ENCODE measurements around the gene PLA2G6.

PLA2G6 gene

GRCh38 chr22:38181453-38182200 lies at the start of gene PLA2G6:
PLA2G6 (minus strand) TSS chr22:38181830; CDS start chr22:38169426, 12,404 bp downstream.
- DNase-seq (ENCODE audit: low read depth in 2 of 3, low spot score in 2 of 3) = peak; percentile 89 to 99 (median 93)

- DNase-seq (ENCODE audit: low read depth in 2 of 3, low spot score in 2 of 3) = no peak
These were observed 49.3 kb upstream of the PLA2G6 start for GRCh38 chr22:38230916-38231315.

- no peak for DNase-seq (ENCODE audit: low read depth in 2 of 3, low spot score in 2 of 3)
These were observed 48.6 kb upstream of the PLA2G6 start for GRCh38 chr22:38230108-38230825.

GRCh38 chr22:38228873-38229740 lies 47.5 kb upstream of the PLA2G6 start:
- DNase-seq (ENCODE audit: low read depth in 2 of 3, low spot score in 2 of 3) = no peak

- DNase-seq (ENCODE audit: low read depth in 2 of 3, low spot score in 2 of 3) = no peak
These were observed 46.8 kb upstream of the PLA2G6 start for GRCh38 chr22:38228326-38228872.

- DNase-seq (ENCODE audit: low read depth in 2 of 3, low spot score in 2 of 3) = no peak
These were observed 45.4 kb upstream of the PLA2G6 start for GRCh38 chr22:38226853-38227649.

GRCh38 chr22:38223289-38223960 lies 41.8 kb upstream of the PLA2G6 start:
- DNase-seq (ENCODE audit: low read depth in 2 of 3, low spot score in 2 of 3) = no peak

GRCh38 chr22:38222797-38223119 lies 41.1 kb upstream of the PLA2G6 start:
- no peak for DNase-seq (ENCODE audit: low read depth in 2 of 3, low spot score in 2 of 3)

GRCh38 chr22:38221908-38222796 lies 40.5 kb upstream of the PLA2G6 start:
- DNase-seq (ENCODE audit: low read depth in 2 of 3, low spot score in 2 of 3) = no peak

GRCh38 chr22:38221407-38221806 lies 39.8 kb upstream of the PLA2G6 start:
- no peak for DNase-seq (ENCODE audit: low read depth in 2 of 3, low spot score in 2 of 3)

- no peak for DNase-seq (ENCODE audit: low read depth in 2 of 3, low spot score in 2 of 3)
These were observed 39.2 kb upstream of the PLA2G6 start for GRCh38 chr22:38220653-38221386.

- DNase-seq (ENCODE audit: low read depth in 2 of 3, low spot score in 2 of 3) = no peak
These were observed 38.5 kb upstream of the PLA2G6 start for GRCh38 chr22:38220163-38220562.

- no peak for DNase-seq (ENCODE audit: low read depth in 2 of 3, low spot score in 2 of 3)
These were observed 38.0 kb upstream of the PLA2G6 start for GRCh38 chr22:38219632-38220031.

- no peak for DNase-seq (ENCODE audit: low read depth in 2 of 3, low spot score in 2 of 3)
These were observed 37.3 kb upstream of the PLA2G6 start for GRCh38 chr22:38218661-38219622.

GRCh38 chr22:38215156-38216038 lies 33.8 kb upstream of the PLA2G6 start:
- DNase-seq (ENCODE audit: low read depth in 2 of 3, low spot score in 2 of 3) = no peak
